Fibroblast of pulmonary artery (primary cell): ENCODE results near the gene COPG2.
"Not testable (repeated sequence)": the region's sequence is repeated elsewhere in the genome, so short reads cannot be mapped to it uniquely, and the experiment has no call there.

ENCODE experiments used
- DNase-seq: peaks from one replicate; pipeline ENCODE4 v3.0.0-alpha.2; 2010; ENCODE audit warnings: low read depth
- H3K4me3 ChIP-seq: replicated peaks from 2 replicates; pipeline ENCODE4 v1.5.1; 2011; ENCODE audit warnings: low read depth, mild to moderate bottlenecking, control low read depth, low read length, moderate library complexity
- TF ChIP-seq, protein P1 (sequence below): IDR thresholded peaks from 2 replicates; pipeline ENCODE4 v1.5.1; 2011; ENCODE audit warnings: mild to moderate bottlenecking, control low read depth, low read length, inconsistent platforms; ENCODE audit errors: missing control alignments

COPG2 gene

DNA sequence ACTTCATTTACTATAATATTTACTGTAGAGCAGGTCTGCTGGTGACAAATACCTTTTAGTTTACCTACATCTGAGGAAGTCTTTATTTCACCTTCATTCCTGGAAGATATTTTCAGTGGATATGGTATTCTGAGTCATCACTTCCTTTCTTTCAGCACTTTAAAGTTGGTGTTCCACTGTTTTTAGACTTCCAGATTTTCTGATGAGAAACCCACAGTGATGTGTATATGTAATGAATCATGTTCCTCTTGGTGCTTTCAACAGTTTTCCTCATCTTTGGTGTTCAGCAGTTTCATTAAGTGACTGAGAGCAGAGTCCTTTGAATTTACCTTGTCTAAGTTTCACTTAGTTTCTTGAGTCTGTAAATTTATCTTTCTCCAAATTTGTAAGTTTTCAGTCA, 36.4 kb downstream of the COPG2 start:
- H3K4me3 ChIP-seq = no peak overlapping the region
- DNase-seq = peak; percentile 52
- TF ChIP-seq, protein P1, sequence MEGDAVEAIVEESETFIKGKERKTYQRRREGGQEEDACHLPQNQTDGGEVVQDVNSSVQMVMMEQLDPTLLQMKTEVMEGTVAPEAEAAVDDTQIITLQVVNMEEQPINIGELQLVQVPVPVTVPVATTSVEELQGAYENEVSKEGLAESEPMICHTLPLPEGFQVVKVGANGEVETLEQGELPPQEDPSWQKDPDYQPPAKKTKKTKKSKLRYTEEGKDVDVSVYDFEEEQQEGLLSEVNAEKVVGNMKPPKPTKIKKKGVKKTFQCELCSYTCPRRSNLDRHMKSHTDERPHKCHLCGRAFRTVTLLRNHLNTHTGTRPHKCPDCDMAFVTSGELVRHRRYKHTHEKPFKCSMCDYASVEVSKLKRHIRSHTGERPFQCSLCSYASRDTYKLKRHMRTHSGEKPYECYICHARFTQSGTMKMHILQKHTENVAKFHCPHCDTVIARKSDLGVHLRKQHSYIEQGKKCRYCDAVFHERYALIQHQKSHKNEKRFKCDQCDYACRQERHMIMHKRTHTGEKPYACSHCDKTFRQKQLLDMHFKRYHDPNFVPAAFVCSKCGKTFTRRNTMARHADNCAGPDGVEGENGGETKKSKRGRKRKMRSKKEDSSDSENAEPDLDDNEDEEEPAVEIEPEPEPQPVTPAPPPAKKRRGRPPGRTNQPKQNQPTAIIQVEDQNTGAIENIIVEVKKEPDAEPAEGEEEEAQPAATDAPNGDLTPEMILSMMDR = no peak

- no peak overlapping the region for H3K4me3 ChIP-seq
- DNase-seq = no peak
- TF ChIP-seq, protein P1 = no peak
These were observed 39.6 kb downstream of the COPG2 start for GRCh38 chr7:130628901-130629300.

DNA sequence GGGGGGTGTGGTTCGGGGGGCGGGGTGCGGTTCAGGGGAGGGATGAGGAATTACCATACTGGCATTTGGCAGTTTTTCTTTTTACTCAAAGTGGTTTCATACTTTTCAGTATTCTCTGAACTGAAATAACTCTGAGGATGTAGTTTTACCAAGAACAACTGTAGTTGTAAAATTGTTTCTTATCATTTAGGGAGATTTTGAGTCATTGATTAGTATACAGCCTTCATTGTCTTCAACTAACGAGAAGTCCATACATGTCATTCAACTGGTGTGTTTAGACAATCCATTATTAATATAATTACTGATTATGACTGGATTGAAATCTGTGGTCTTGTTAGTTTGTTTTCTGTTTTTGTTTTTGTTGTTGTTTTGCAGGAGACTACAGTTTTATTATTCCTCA, 40.8 kb downstream of the COPG2 start:
- H3K4me3 ChIP-seq = no peak overlapping the region
- DNase-seq = no peak
- TF ChIP-seq, protein P1 = no peak

DNA sequence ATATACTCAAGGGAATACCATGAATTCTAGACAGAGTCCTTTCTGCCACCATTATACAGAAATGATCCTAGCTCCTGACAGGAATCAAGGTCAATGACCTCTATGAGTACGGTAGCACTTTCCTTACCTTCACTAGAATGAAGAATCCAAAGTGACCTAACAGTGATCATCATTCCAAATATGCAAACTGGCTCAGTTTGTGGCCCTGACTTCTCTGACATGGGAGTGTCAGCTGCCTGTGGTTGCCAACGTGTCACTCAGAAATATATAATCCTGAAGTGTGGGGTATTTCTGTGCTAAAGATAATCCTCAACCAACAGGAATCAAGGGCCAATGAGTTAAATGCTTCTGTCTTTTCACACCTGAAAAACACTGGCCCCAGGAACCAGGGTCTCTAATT, 45.7 kb downstream of the COPG2 start:
- H3K4me3 ChIP-seq = no peak overlapping the region
- TF ChIP-seq, protein P1 = no peak
- no peak for DNase-seq

DNA sequence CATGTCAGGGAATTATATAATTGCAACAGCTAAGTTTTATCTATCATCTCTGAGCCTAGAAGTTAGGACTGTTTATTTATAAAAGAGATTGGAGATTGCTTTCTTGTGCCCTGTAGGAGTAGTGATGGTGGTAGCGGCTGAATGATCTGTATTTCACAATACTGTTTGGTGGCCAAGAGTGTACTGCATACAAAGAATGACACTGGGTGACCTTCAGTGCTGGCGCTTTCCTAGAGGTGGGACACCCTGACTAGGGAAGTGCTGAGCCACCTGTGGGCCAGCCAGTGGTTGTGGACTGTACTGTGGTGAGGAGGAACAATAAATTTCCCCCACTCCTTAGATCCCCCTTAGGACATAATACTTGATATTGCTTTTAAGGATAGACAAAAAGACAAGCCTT, 53.0 kb downstream of the COPG2 start:
- TF ChIP-seq, protein P1 = no peak
- DNase-seq = no peak
- H3K4me3 ChIP-seq = no peak overlapping the region

GRCh38 chr7:130614449-130614848, 54.1 kb downstream of the COPG2 start:
- H3K4me3 ChIP-seq = no peak overlapping the region
- no peak for DNase-seq
- TF ChIP-seq, protein P1 = no peak

- H3K4me3 ChIP-seq = no peak overlapping the region
- no peak for DNase-seq
- TF ChIP-seq, protein P1 = no peak
These were observed 57.3 kb downstream of the COPG2 start for GRCh38 chr7:130611218-130611617.

DNA sequence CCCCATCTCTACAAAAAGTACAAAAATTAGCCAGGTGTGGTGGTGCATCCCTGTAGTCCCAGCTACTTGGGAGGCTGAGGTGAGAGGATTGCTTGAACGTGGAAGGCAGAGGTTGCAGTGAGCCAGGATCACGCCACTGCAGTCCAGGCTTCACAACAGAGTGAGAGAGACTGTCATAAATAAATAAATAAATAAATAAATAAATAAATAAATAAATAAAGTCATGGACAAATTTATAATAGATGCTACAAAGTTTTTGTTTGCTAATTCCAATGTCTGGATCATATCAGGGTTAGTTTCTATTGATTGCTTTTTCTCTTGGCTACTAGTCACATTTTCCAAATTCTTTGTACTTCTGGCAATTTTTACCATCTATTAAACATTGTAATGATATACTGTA, 61.5 kb downstream of the COPG2 start:
- DNase-seq, H3K4me3 ChIP-seq: not testable (repeated sequence)
